ENCODE measurements around the gene SNCAIP. TPM values are rescaled to one million over a fixed set of nuclear protein-coding genes. Genes with fewer than 3 reads are reported as not detected.

SNCAIP gene
- total and polyA plus RNA-seq, 4 donors, result 3.6 to 14.7 (median 9.0) TPM

Other genes with a start within 250 kb of the SNCAIP start
- 100 to 1,000 TPM in 1 of 2 donors, 10 to 100 TPM in 1; 40.9 to 125 TPM for gene LOX, start 234.0 kb upstream of the SNCAIP start, total RNA-seq
- 1 to 10 TPM; 6.6 to 8.6 TPM for gene LOX, start 234.0 kb upstream of the SNCAIP start, polyA plus RNA-seq
- under 1 TPM; 0.52 to 0.75 TPM for gene ZNF474, start 182.7 kb upstream of the SNCAIP start, total RNA-seq
- under 1 TPM in 1 of 2 donors, not detected in 1; 0.08 TPM for gene ZNF474, start 182.7 kb upstream of the SNCAIP start, polyA plus RNA-seq

All from aorta (tissue), 4 donors.